Measurements from ENCODE around the gene RHOD.

DNA sequence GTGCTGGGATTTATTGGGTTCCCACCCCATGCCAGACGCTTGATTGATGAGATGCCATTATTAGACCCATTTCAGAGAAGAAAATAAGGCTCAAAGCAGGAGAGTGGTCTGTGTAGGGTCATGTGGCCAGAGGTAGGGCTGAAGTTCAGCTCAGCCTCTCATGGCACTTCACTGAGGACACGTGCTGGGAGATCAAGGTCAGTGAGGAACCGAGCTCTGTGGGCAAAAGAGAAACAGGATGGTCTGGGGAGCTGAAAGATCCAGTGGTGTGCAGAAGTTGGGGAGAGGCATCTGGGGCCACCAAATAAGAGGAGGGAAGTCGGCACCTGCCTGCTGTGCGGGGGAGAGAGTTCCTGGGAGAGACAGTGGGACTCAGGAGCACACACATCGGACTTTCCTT lies 19.6 kb downstream of the RHOD start:
- TF ChIP-seq, protein P1, sequence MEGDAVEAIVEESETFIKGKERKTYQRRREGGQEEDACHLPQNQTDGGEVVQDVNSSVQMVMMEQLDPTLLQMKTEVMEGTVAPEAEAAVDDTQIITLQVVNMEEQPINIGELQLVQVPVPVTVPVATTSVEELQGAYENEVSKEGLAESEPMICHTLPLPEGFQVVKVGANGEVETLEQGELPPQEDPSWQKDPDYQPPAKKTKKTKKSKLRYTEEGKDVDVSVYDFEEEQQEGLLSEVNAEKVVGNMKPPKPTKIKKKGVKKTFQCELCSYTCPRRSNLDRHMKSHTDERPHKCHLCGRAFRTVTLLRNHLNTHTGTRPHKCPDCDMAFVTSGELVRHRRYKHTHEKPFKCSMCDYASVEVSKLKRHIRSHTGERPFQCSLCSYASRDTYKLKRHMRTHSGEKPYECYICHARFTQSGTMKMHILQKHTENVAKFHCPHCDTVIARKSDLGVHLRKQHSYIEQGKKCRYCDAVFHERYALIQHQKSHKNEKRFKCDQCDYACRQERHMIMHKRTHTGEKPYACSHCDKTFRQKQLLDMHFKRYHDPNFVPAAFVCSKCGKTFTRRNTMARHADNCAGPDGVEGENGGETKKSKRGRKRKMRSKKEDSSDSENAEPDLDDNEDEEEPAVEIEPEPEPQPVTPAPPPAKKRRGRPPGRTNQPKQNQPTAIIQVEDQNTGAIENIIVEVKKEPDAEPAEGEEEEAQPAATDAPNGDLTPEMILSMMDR (optimal IDR thresholded peaks at IDR 0.05 in 1 of 3, IDR thresholded peaks at IDR 0.05 in 1 of 3, conservative IDR thresholded peaks at IDR 0.05 in 1 of 3; ENCODE audit: extremely low read depth in 1 of 3, insufficient read depth in 2 of 3, low read length in 3 of 3) = no peak
- TF ChIP-seq EZH2 (IDR thresholded peaks at IDR 0.05; ENCODE audit: low read length) = no peak

Measured in keratinocyte (primary cell).